Eye (tissue), 1 donor: ENCODE data around the gene ANKZF1.
A peak's percentile ranks its signal among the peaks of the same experiment; 100 is the strongest.

ENCODE experiments used
- DNase-seq: peaks from one replicate; pipeline ENCODE4 v3.0.0-alpha.2; 2015

Gene ANKZF1

GRCh38 chr2:219209236-219210195 is 20.1 kb upstream of the ANKZF1 start:
- DNase-seq: no peak

- DNase-seq: no peak
Observed at GRCh38 chr2:219210196-219210885, 19.3 kb upstream of the ANKZF1 start.

- DNase-seq: no peak
Observed at GRCh38 chr2:219210886-219211362, 18.7 kb upstream of the ANKZF1 start.

GRCh38 chr2:219213026-219213415 is 16.6 kb upstream of the ANKZF1 start:
- no peak for DNase-seq

- DNase-seq: no peak
Observed at GRCh38 chr2:219213486-219214071, 16.0 kb upstream of the ANKZF1 start.

GRCh38 chr2:219214141-219214540 is 15.5 kb upstream of the ANKZF1 start:
- DNase-seq: no peak

- no peak for DNase-seq
Observed at GRCh38 chr2:219214786-219215185, 14.8 kb upstream of the ANKZF1 start.

- DNase-seq: no peak
Observed at GRCh38 chr2:219215871-219216534, 13.6 kb upstream of the ANKZF1 start.

- DNase-seq: no peak
Observed at GRCh38 chr2:219216535-219216915, 13.1 kb upstream of the ANKZF1 start.

- no peak for DNase-seq
Observed at GRCh38 chr2:219218217-219218731, 11.3 kb upstream of the ANKZF1 start.

GRCh38 chr2:219218732-219219701 is 10.6 kb upstream of the ANKZF1 start, which contains the start of gene ABCB6:
ABCB6 (minus strand) TSS chr2:219218958; CDS start chr2:219218673, 285 bp downstream.
- peak; percentile 99 for DNase-seq

GRCh38 chr2:219219784-219220532 is 9.6 kb upstream of the ANKZF1 start:
- no peak for DNase-seq

- no peak for DNase-seq
Observed at GRCh38 chr2:219220652-219221402, 8.8 kb upstream of the ANKZF1 start.

- no peak for DNase-seq
Observed at GRCh38 chr2:219221957-219222518, 7.6 kb upstream of the ANKZF1 start.

GRCh38 chr2:219223831-219224610 is 5.6 kb upstream of the ANKZF1 start:
- DNase-seq: no peak

GRCh38 chr2:219225350-219225749 is 4.3 kb upstream of the ANKZF1 start:
- DNase-seq: no peak

GRCh38 chr2:219228041-219228910 is 1.3 kb upstream of the ANKZF1 start:
- no peak for DNase-seq

GRCh38 chr2:219228911-219229304 is 698 bp upstream of the ANKZF1 start:
- no peak for DNase-seq
